Keratinocyte (primary cell): Measurements from ENCODE around the gene S100A13. TPM values are rescaled to one million over a fixed set of nuclear protein-coding genes. Genes with fewer than 3 reads are reported as not detected.

Experiments used
- DNase-seq: peaks from one replicate; pipeline ENCODE4 v3.0.0-alpha.2; 2011; ENCODE audit warnings: low read depth, missing footprints, low spot score
- FAIRE-seq: peaks from 2 replicates; lab custom pipeline; 2011; peaks lifted over from hg19 to GRCh38; lab: Jason Lieb, UNC
- H2AFZ ChIP-seq: 2 replicates; pipeline ENCODE4 v1.6.0; 2012; ENCODE audit warnings: low read length, control low read depth, inconsistent platforms; ENCODE audit not compliant: control insufficient read depth
- H3K27ac ChIP-seq: 2 replicates; pipeline ENCODE4 v1.5.1; 2011; ENCODE audit warnings: low read length; ENCODE audit not compliant: control insufficient read depth, insufficient read depth
- H3K27me3 ChIP-seq: 3 replicates; pipeline ENCODE4 v1.6.0; 2011; ENCODE audit warnings: low read length; ENCODE audit not compliant: control insufficient read depth, insufficient read depth; ENCODE audit errors: extremely low read depth
- H3K36me3 ChIP-seq, 2 experiments: 2 replicates in 1 of 2; 3 replicates in 1 of 2; pipeline ENCODE4 v1.5.1; 2011; ENCODE audit warnings: low read length in 2 of 2, mild to moderate bottlenecking in 1 of 2; ENCODE audit not compliant: control insufficient read depth in 2 of 2, insufficient read depth in 2 of 2; ENCODE audit errors: extremely low read depth in 1 of 2
- H3K4me1 ChIP-seq: 3 replicates; pipeline ENCODE4 v1.5.1; 2011; ENCODE audit warnings: low read length; ENCODE audit not compliant: control insufficient read depth, insufficient read depth; ENCODE audit errors: extremely low read depth
- H3K4me2 ChIP-seq: 3 replicates; pipeline ENCODE4 v1.6.0; 2011; ENCODE audit warnings: low read depth, low read length; ENCODE audit not compliant: control insufficient read depth, insufficient read depth; ENCODE audit errors: extremely low read depth
- H3K4me3 ChIP-seq, 3 experiments: fragments of 200-600 bp in 1 of 3; sonication (generic) in 1 of 3; 2 replicates in 2 of 3; 3 replicates in 1 of 3; pipeline ENCODE4 v1.5.1; 2011 to 2016; ENCODE audit warnings: low read length in 3 of 3, mild to moderate bottlenecking in 3 of 3, control low read depth in 2 of 3, inconsistent platforms in 1 of 3, low read depth in 1 of 3, mixed read lengths in 1 of 3, mixed run types in 1 of 3, moderate library complexity in 1 of 3; ENCODE audit not compliant: control insufficient read depth in 2 of 3, insufficient read depth in 2 of 3; ENCODE audit errors: extremely low read depth in 1 of 3
- H3K79me2 ChIP-seq: 2 replicates; pipeline ENCODE4 v1.6.0; 2012; ENCODE audit warnings: low read length; ENCODE audit not compliant: control insufficient read depth, insufficient read depth
- H3K9ac ChIP-seq: 3 replicates; pipeline ENCODE4 v1.6.0; 2011; ENCODE audit warnings: low read length; ENCODE audit not compliant: control insufficient read depth, insufficient read depth; ENCODE audit errors: extremely low read depth
- H3K9me1 ChIP-seq: 3 replicates; pipeline ENCODE4 v1.6.0; 2011; ENCODE audit warnings: low read length; ENCODE audit not compliant: control insufficient read depth, insufficient read depth; ENCODE audit errors: extremely low read depth
- H3K9me3 ChIP-seq: 2 replicates; pipeline ENCODE4 v1.5.1; 2012; ENCODE audit warnings: low read depth, low read length; ENCODE audit not compliant: control insufficient read depth
- H4K20me1 ChIP-seq: 3 replicates; pipeline ENCODE4 v1.6.0; 2011; ENCODE audit warnings: low read length; ENCODE audit not compliant: control insufficient read depth, insufficient read depth; ENCODE audit errors: extremely low read depth
- EZH2 ChIP-seq: IDR thresholded peaks from one replicate; pipeline ENCODE4 v1.6.1; 2012; ENCODE audit warnings: inconsistent platforms, mild to moderate bottlenecking, low read length, moderate library complexity
- dilution Hi-C: fragments of 300-500 bp; cut with MboI; formaldehyde crosslinking; loops from one replicate; pipeline ENCODE4 v1.7.0; 2020; ENCODE audit warnings: low sequenced_read_pairs; ENCODE audit not compliant: extremely low pct_ligation_motif_present
- polyA plus RNA-seq, 5 experiments: library from polyadenylated mRNA; depleted of rRNA in 3 of 5; stranded (reverse) in 3 of 5; stranded (forward) in 1 of 5; unstranded in 1 of 5; fragments of >200 nt; gene quantifications; 1 replicate in 1 of 5; 2 replicates in 3 of 5; 3 replicates in 1 of 5; pipeline versions ENCODE4 v1.2.1 to v1.2.3, GENCODE V29; 2011 to 2012; ENCODE audit warnings: missing spikeins in 2 of 5, low read depth in 1 of 5, low replicate concordance in 1 of 5
- TF ChIP-seq, protein P1 (sequence below), 3 experiments: IDR thresholded peaks in 1 of 3; conservative IDR thresholded peaks in 1 of 3; optimal IDR thresholded peaks in 1 of 3; 2 replicates in 2 of 3; 3 replicates in 1 of 3; pipeline versions ENCODE3 to v1.5.1; 2011; ENCODE audit warnings: low read length in 3 of 3, mild to moderate bottlenecking in 3 of 3, moderate library complexity in 2 of 3, control low read depth in 1 of 3, inconsistent platforms in 1 of 3; ENCODE audit not compliant: insufficient read depth in 2 of 3; ENCODE audit errors: extremely low read depth in 1 of 3

S100A13 gene
- polyA plus RNA-seq, 1 donor (not counting 4 experiments of a cell fraction or from before 2014, with no cell fraction given): 215 TPM

DNA sequence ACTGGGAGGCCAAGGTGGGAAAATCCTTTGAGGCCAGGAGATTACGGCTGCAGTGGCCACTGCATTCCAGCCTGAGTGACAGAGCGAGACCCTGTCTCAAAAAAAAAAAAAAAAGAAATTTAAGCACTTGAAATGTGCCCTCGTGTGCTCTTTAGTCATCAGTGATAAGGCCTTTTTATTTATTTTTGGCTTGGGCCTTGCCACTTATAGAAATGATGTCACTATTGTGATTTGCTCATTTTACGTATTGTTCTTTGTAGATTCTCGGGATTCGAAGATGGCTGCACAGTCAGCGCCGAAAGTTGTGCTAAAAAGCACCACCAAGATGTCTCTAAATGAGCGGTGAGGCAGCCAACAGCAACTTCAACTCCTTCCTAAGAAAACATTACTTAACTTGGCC, 9.0 kb upstream of the S100A13 start:
- peaks cover 51% of the 10 kb centered on the region for H3K79me2 ChIP-seq
- H3K9ac ChIP-seq: no peak overlapping the region
- H3K9me3 ChIP-seq: no peaks in the 10 kb centered on the region
- H2AFZ ChIP-seq: no peak overlapping the region
- TF ChIP-seq EZH2: no peak
- TF ChIP-seq, protein P1, sequence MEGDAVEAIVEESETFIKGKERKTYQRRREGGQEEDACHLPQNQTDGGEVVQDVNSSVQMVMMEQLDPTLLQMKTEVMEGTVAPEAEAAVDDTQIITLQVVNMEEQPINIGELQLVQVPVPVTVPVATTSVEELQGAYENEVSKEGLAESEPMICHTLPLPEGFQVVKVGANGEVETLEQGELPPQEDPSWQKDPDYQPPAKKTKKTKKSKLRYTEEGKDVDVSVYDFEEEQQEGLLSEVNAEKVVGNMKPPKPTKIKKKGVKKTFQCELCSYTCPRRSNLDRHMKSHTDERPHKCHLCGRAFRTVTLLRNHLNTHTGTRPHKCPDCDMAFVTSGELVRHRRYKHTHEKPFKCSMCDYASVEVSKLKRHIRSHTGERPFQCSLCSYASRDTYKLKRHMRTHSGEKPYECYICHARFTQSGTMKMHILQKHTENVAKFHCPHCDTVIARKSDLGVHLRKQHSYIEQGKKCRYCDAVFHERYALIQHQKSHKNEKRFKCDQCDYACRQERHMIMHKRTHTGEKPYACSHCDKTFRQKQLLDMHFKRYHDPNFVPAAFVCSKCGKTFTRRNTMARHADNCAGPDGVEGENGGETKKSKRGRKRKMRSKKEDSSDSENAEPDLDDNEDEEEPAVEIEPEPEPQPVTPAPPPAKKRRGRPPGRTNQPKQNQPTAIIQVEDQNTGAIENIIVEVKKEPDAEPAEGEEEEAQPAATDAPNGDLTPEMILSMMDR (optimal IDR thresholded peaks at IDR 0.05 in 1 of 3, IDR thresholded peaks at IDR 0.05 in 1 of 3, conservative IDR thresholded peaks at IDR 0.05 in 1 of 3; ENCODE audit: extremely low read depth in 1 of 3, insufficient read depth in 2 of 3, low read length in 3 of 3): no peak
- no peak overlapping the region for H3K4me3 ChIP-seq
- peaks cover 2% of the 10 kb centered on the region for H4K20me1 ChIP-seq
- H3K9me1 ChIP-seq: no peaks in the 10 kb centered on the region
- DNase-seq (no peak), FAIRE-seq (no peak)
- peaks cover 13% of the 10 kb centered on the region for H3K4me1 ChIP-seq
- H3K36me3 ChIP-seq: peaks cover 21 to 48% of the 10 kb centered on the region in 2 experiments
- H3K27ac ChIP-seq: no peak overlapping the region
- dilution Hi-C loops: no loop called here
- no peaks in the 10 kb centered on the region for H3K27me3 ChIP-seq
- peak overlapping the region; percentile 0 for H3K4me2 ChIP-seq

DNA sequence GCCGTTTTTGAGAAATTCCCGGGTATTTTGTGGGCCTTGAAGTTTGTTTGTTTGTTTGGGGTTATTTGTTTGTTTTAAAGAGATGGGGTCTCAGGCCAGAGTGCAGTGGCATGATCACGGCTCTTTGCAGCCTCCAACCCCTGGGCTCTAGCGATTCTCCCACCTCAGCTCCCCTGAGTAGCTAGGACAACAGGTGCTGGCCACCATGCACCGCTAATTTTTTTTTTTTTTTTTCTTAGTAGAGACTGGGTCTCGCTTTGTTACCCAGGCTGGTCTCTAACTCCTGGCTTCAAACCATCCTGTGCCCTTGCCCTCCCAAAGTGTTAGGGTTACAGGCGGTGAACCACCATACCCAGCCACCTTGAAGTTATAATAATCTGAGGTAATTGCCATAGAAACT, 8.6 kb upstream of the S100A13 start:
- Histone ChIP-seq H3K36me3 (peaks cover 18 to 45% of the 10 kb centered on the region in 2 experiments), H3K27ac (no peak overlapping the region), H3K79me2 (peaks cover 48% of the 10 kb centered on the region), H2AFZ (no peak overlapping the region), H4K20me1 (peaks cover 2% of the 10 kb centered on the region), H3K9me1 (no peaks in the 10 kb centered on the region), H3K9ac (no peak overlapping the region), H3K4me1 (peaks cover 13% of the 10 kb centered on the region), H3K4me3 (no peak overlapping the region), H3K27me3 (no peaks in the 10 kb centered on the region), H3K9me3 (no peaks in the 10 kb centered on the region), H3K4me2 (peak overlapping the region; percentile 0)
- dilution Hi-C loops: no loop called here
- TF ChIP-seq, protein P1 (optimal IDR thresholded peaks at IDR 0.05 in 1 of 3, IDR thresholded peaks at IDR 0.05 in 1 of 3, conservative IDR thresholded peaks at IDR 0.05 in 1 of 3; ENCODE audit: extremely low read depth in 1 of 3, insufficient read depth in 2 of 3, low read length in 3 of 3): no peak
- no peak for TF ChIP-seq EZH2
- no peak for FAIRE-seq
- DNase-seq: no peak
